Measurements from ENCODE around the gene SLIT1.

Gene SLIT1

GRCh38 chr10:96999987-97000386 lies 185.8 kb downstream of the SLIT1 start:
- CTCF ChIA-PET, result no interaction called here
- POLR2A ChIA-PET, result no interaction called here
- DNase-seq (ENCODE audit: extremely low spot score), result no peak
- TF ChIP-seq SUZ12 (IDR thresholded peaks at IDR 0.05) (no peak), L3MBTL2 (conservative IDR thresholded peaks at IDR 0.05) (no peak), ARNT (IDR thresholded peaks at IDR 0.05) (no peak), HDGF (IDR thresholded peaks at IDR 0.05; ENCODE audit: borderline replicate concordance) (no peak), TARDBP (IDR thresholded peaks at IDR 0.05) (no peak), FOXK2 (IDR thresholded peaks at IDR 0.05) (no peak), ZNF384 (IDR thresholded peaks at IDR 0.05) (no peak), NFRKB (IDR thresholded peaks at IDR 0.05) (no peak), FOXA1 (IDR thresholded peaks at IDR 0.05) (no peak)

GRCh38 chr10:96999337-96999736 lies 186.4 kb downstream of the SLIT1 start:
- ChIA-PET CTCF (no interaction called here), POLR2A (no interaction called here)
- TF ChIP-seq FOXM1 (IDR thresholded peaks at IDR 0.05; ENCODE audit: borderline replicate concordance) (no peak), ZNF384 (IDR thresholded peaks at IDR 0.05) (no peak), TARDBP (IDR thresholded peaks at IDR 0.05) (no peak), LEF1 (IDR thresholded peaks at IDR 0.05; ENCODE audit: borderline replicate concordance) (no peak), PKNOX1 (IDR thresholded peaks at IDR 0.05) (no peak), ELF4 (IDR thresholded peaks at IDR 0.05) (no peak), FOXK2 (IDR thresholded peaks at IDR 0.05) (no peak), L3MBTL2 (conservative IDR thresholded peaks at IDR 0.05) (no peak), CTBP1 (IDR thresholded peaks at IDR 0.05; ENCODE audit: borderline replicate concordance) (no peak), HDGF (IDR thresholded peaks at IDR 0.05; ENCODE audit: borderline replicate concordance) (no peak), BHLHE40 (IDR thresholded peaks at IDR 0.05; ENCODE audit: borderline replicate concordance) (no peak), NFRKB (IDR thresholded peaks at IDR 0.05) (no peak), SP1 (IDR thresholded peaks at IDR 0.05) (no peak), FOXA1 (IDR thresholded peaks at IDR 0.05) (no peak), SUZ12 (IDR thresholded peaks at IDR 0.05) (no peak), ARNT (IDR thresholded peaks at IDR 0.05) (no peak)
- DNase-seq (ENCODE audit: extremely low spot score), result no peak

GRCh38 chr10:96998329-96998888 lies 187.3 kb downstream of the SLIT1 start:
- CTCF ChIA-PET, result no interaction called here
- POLR2A ChIA-PET, result no interaction called here
- DNase-seq (ENCODE audit: extremely low spot score), result no peak
- TF ChIP-seq SP1 (IDR thresholded peaks at IDR 0.05), result no peak
- no peak for TF ChIP-seq FOXA1 (IDR thresholded peaks at IDR 0.05)
- no peak for TF ChIP-seq NFRKB (IDR thresholded peaks at IDR 0.05)
- no peak for TF ChIP-seq ARNT (IDR thresholded peaks at IDR 0.05)
- TF ChIP-seq FOXM1 (IDR thresholded peaks at IDR 0.05; ENCODE audit: borderline replicate concordance), result no peak
- no peak for TF ChIP-seq PKNOX1 (IDR thresholded peaks at IDR 0.05)
- TF ChIP-seq FOXK2 (IDR thresholded peaks at IDR 0.05), result no peak
- no peak for TF ChIP-seq SUZ12 (IDR thresholded peaks at IDR 0.05)
- no peak for TF ChIP-seq HDGF (IDR thresholded peaks at IDR 0.05; ENCODE audit: borderline replicate concordance)
- no peak for TF ChIP-seq LEF1 (IDR thresholded peaks at IDR 0.05; ENCODE audit: borderline replicate concordance)
- TF ChIP-seq ELF4 (IDR thresholded peaks at IDR 0.05), result no peak
- TF ChIP-seq CTBP1 (IDR thresholded peaks at IDR 0.05; ENCODE audit: borderline replicate concordance), result no peak
- TF ChIP-seq BHLHE40 (IDR thresholded peaks at IDR 0.05; ENCODE audit: borderline replicate concordance), result no peak
- TF ChIP-seq TARDBP (IDR thresholded peaks at IDR 0.05), result no peak
- TF ChIP-seq ZNF384 (IDR thresholded peaks at IDR 0.05), result no peak
- no peak for TF ChIP-seq L3MBTL2 (conservative IDR thresholded peaks at IDR 0.05)

GRCh38 chr10:96996275-96996965 lies 189.3 kb downstream of the SLIT1 start:
- TF ChIP-seq BHLHE40 (IDR thresholded peaks at IDR 0.05; ENCODE audit: borderline replicate concordance) (no peak), PKNOX1 (IDR thresholded peaks at IDR 0.05) (no peak), HDGF (IDR thresholded peaks at IDR 0.05; ENCODE audit: borderline replicate concordance) (no peak), FOXK2 (IDR thresholded peaks at IDR 0.05) (no peak), FOXA1 (IDR thresholded peaks at IDR 0.05) (no peak), ZNF384 (IDR thresholded peaks at IDR 0.05) (no peak), FOXM1 (IDR thresholded peaks at IDR 0.05; ENCODE audit: borderline replicate concordance) (no peak), SP1 (IDR thresholded peaks at IDR 0.05) (no peak), TARDBP (IDR thresholded peaks at IDR 0.05) (no peak), SUZ12 (IDR thresholded peaks at IDR 0.05) (no peak), CTBP1 (IDR thresholded peaks at IDR 0.05; ENCODE audit: borderline replicate concordance) (no peak), ELF4 (IDR thresholded peaks at IDR 0.05) (no peak)
- DNase-seq (ENCODE audit: extremely low spot score), result no peak
- CTCF ChIA-PET, result no interaction called here
- POLR2A ChIA-PET, result no interaction called here

GRCh38 chr10:96995851-96996250 lies 189.9 kb downstream of the SLIT1 start:
- DNase-seq (ENCODE audit: extremely low spot score), result no peak
- CTCF ChIA-PET, result no interaction called here
- no peak for TF ChIP-seq BHLHE40 (IDR thresholded peaks at IDR 0.05; ENCODE audit: borderline replicate concordance)
- peak; percentile 46; the same call in 1 of the 2 replicates for TF ChIP-seq PKNOX1 (IDR thresholded peaks at IDR 0.05)
- POLR2A ChIA-PET, result no interaction called here
